DMS114 treated with DMSO at 0.1 percent for 48 hours (cell line): Measurements from ENCODE around the gene CLNK.

Experiments
- DNase-seq: peaks from one replicate; lab custom pipeline; 2025; ENCODE audit not compliant: unreplicated experiment; lab: John Stamatoyannopoulos, UW

CLNK gene

DNA sequence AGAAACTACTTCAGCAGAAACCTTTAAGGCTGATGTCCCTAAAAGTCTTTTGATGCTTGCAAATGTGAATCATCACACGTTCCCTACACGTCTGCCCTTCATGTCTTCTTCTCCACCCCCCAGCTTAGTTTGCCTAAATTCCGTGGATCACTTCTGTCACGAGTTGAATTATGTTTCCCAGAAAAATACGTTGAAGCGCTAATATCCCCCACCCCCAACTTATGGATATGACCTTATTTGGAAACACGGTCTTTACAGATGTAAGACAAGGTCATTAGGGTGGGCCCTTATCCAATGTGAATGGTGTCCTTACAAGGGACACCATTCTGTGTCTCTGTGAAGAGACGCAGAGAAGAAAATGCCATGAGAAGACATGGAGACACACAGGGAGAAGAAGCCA lies 225.3 kb downstream of the CLNK start:
- no peak for DNase-seq

DNA sequence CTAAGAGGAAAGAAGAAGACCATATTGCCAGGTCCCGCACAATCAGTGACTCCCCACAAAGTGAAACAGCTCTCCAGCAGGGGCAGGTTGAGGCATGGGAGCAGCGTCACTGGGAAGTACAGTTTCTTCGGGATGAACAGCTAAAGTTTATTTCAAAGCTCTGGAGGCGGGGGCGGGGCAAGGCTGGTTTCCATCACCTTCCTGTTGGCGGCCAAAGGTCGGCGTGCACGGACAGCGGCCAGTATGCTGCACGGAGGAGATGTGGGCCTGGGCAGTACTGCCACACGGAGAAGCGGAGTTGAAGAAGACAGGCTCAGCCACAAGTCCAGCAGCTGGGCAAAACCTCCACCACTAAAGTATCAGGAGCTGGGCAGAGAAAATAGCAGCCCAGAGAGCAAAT lies 226.4 kb downstream of the CLNK start:
- DNase-seq: no peak

DNA sequence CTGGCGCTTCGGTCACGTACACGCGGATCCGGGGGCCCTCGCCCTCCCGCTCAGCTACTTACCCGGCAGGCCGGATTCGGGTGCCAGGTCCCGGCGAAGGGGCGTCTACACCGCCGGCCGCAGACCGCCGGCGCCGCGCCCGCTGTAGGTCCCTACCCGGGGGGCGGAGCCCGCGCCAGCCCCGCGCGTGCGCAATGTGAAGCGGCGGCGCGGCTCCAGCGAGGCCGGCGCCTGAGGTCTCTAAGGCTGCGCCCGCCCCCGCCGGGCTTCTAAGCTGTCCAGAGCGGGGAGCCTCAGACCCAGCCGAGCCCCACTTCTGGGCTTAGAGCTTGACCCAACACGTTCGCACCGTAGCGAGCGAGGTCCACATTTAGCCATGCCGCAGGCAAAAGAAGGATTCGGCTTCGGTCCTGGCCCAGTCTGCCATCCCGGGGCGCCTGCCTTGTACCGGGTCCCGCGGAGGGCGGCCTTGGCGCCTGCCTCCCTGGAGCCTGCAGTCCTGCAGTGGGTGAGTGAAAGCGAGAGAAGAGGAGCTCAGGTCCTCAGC lies 227.2 kb downstream of the CLNK start, which contains the start of gene ZNF518B:
Gene ZNF518B (minus strand): TSS at position 172 of the 547 bp plus-strand sequence. CDS start 11,098 bp downstream, outside the sequence.
- DNase-seq: peak; percentile 21

DNA sequence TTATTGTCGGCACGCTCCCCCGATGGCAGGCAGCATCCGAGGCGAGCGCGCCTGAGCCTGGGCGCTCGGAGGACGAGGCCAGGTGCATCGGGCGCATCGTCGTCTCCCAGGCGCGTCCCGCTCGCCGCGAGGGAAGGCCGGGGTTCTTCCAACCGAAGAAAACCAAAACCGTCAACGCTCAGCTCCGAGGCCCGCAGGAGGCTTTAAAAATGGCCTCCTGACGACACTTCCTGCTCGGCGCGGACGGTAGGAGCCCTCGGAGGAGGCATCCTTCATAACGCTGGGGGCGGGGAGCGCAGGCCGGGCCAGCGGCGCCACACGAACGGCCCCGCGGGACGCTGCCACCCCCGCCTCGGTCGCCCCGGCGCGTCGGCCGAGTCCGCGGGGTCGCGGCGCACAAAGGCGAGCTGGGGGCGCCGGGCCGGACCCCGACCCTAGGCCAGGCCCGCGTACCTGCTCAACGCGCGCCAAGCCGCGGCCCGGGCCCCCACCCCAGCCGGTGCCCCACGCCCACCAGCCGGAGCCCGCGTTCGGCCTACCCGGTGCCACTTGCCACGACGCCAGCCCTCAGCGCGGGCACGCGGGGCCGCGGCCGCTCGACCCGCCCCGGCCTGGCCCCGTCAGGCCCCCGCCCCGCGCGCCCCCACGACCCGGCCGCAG lies 227.8 kb downstream of the CLNK start:
- DNase-seq: no peak

DNA sequence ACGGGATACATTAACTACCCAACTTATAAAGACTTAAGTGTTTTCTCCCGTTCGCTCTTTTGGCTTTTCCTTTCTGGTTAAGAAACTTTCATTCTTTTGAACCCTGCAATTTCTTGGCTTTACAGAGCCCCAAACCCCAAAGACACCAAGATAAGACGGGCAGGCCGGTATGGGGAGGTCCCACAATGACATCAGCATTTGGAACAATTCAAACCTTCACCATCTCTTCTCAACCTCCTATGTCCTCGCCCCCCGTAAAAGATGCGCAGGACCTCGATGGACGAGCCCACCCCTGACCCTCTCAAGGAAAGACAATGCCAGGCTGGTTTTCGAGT lies 228.3 kb downstream of the CLNK start:
- no peak for DNase-seq

DNA sequence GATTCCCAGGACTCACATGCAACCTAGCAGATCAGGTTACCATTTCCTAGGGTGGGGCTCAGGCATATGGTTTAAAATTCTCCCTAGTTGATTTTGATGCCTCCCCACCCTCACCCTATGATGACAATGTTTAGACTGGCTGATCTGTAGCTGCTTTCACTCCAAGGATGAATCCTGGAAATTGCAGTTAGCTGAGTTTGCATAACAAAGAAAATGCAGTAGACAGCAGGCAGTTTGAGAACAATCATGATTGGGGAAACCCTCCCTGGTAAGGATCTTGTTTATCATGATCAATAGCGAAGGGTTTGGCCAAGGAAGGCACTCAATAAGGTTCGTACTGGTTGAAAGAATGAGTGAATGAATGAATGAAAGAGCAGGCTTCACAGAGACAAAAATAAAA lies 229.4 kb downstream of the CLNK start:
- no peak for DNase-seq

DNA sequence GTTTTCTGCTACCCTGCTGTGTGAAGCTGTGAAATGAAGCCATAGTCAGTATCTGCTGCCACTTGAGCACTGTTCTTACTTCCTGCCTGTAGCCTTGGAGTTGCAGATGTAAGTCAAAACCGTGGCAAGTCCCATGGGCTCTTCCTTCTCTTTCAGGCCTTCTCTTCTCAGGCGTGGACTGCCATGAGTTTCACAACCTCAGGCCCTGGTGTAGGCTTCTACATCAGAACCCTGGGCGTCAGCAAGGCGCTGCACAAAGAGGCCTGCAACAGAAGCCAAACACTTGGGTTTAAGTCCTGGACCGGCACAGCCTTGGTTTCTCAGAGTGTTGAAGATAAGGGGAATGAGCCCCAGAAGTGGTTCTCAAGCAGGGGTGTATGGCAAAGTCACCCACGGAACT lies 229.8 kb downstream of the CLNK start:
- DNase-seq: no peak

DNA sequence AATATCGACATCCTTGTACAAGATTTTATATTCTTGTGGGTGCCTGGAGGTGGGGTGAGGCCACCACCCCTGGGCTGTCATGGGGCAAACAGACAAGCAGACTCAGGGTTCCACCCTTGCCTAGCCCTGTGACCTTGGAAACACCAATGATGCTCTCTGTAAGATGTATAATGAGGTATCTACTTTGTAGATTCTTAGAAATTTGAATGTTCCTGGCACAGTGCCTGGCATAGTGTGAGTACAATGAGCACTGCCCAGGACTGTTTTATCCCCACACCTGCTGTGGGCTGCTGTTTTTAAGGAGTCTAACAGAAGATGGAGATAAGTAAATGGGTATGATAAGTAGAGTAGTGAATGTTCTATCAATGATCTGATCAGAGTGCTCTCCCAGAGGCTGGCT lies 230.4 kb downstream of the CLNK start:
- no peak for DNase-seq

DNA sequence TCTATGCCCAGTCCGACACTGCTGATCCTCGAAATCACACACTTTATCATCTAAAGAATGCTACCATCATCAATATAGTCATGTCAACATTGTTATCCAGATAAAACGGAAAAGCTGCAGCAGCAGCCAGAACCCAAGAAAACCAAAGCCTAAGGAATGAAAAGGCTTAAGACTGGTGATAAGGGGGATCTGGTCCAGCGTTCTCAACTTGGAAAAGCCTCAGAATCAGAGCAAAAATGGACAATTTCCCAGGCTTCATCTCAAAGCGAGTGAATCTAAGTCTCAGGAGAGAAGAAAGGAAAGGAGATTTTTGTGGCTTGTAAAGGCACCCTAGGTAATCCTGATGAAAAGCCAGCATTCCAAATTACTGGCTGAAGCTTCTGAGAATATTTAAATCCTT lies 235.6 kb downstream of the CLNK start:
- DNase-seq: no peak

DNA sequence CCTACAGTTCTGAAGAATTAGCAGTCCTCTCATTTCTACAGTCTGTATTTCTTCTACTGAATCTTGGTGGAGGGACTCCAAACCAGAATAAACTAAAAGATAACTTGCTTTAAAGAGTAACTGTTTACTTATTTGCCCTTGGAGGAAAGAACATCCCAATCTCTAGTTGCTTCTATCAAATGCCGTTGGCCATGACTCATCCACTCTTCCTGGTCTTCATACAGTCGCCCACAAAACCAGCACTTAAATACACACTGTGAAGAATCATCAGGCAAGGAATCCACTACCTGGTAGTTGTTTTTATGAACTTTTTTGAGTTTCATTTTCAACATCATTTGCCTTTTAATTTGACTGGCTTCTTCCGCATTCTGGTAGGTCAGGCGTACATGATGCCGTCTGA lies 241.6 kb downstream of the CLNK start:
- no peak for DNase-seq

DNA sequence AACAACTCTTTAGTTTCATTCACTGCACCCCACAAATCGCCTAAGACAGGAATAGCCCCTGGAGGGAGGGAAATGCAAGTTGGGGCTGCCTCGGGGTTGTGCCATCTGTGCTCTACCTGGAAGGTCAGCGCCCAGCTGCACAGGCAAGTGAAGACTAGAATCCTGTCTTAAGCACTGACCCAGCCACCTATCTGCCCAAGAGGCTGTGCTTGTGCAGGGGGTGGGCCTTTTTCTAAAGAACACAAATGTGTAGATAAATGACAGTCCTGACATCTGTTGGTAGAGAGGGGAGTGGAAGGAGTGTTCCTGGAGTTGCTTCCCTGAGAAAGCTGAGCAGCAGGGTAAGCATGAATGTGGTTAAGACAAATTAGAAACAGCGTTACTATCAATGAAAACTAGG lies 243.1 kb downstream of the CLNK start:
- no peak for DNase-seq

DNA sequence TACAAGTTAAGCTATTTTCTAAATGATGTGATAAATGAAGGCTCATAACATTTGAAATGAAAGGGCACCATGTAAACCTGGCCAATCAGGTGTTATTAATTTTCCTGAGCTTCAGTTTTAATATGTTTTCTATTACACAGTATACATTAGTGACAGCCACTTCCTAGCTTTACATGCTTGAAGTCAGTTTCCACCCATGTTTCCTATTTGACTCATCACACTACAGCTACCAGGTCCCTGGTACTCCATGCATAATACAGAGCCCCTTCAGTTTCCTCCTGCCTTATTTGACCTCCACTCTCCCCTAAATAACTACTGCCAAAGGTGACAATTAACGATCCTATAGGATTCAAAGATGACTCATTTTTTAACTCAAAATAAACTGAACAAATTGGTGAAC lies 245.6 kb downstream of the CLNK start:
- DNase-seq: no peak

DNA sequence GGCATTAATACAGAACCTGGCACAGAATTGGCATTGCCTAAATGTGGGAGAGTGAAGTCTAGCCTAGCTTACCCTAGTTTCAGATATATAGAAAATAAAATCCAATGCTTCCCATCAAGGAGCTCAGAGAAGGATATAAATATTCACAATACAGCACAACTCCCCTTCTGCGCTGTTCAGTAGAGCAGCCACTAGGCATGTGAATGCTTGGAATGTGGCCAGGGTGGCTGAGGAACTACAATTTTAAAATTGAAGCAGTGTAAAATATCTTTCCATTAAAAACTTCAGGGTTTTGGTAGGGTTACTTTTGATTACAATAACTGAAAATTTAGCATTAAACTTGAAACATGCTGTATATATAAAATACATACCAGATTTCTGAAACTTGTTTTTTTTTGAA lies 246.8 kb downstream of the CLNK start:
- DNase-seq: no peak
